Panc1 (cell line): ENCODE measurements around the gene SDF2L1.

ENCODE experiments used
- POLR2AphosphoS5 ChIP-seq: IDR thresholded peaks from 2 replicates; pipeline ENCODE4 v1.6.1; 2012; ENCODE audit warnings: mild to moderate bottlenecking, low read depth, low read length, moderate library complexity
- SIN3A ChIP-seq: IDR thresholded peaks from 2 replicates; pipeline ENCODE4 v1.6.1; 2012; ENCODE audit warnings: low read depth, mild to moderate bottlenecking, low read length, moderate library complexity, borderline replicate concordance; ENCODE audit not compliant: insufficient read depth
- TF ChIP-seq, protein P1 (sequence below): fragments of 450-650 bp; IDR thresholded peaks from 2 replicates; pipeline ENCODE4 v1.5.1; 2017; ENCODE audit warnings: mild to moderate bottlenecking

DNA sequence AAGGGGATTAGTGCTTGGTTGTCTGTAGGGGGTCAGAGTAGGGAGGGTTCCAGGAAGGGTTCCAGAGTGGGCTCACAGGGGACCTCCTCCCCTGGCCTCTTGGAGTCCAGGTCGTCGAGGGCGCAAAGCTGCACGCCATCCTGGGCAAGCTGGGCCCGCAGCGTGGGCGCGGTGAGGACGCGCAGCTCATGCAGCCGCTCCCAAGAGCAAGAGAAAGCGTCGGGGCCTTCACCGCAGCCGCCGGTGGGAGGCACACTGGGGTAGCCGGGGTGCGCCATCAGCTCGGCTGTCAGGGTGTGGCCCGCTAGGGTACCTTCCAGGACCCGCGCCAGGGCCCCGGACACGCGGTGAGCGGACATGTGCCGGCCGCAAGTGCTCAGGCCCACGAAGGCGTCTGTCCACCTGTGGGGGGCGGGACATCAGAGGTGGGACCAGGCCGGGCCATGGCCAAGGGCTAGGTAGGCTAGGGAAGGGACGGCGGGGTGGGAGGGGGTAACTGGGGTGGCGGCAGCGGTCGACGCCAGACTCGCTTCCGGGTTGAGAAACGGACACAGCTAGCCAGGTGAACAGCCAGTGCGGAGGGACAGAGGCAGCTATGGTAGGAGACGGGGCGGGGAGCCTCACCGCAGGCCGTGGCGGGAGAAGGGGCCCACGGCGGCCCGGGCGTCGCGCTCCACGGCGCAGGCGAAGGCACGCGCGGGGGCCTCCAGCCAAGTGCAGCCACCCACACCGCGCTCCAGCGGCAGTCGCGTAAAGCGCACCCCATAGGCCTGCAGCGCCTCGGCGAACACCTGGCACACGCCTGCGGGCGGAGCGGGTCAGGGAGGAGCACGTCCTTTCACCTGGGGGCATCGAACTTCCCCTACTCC, 13.5 kb upstream of the SDF2L1 start:
- TF ChIP-seq, protein P1, sequence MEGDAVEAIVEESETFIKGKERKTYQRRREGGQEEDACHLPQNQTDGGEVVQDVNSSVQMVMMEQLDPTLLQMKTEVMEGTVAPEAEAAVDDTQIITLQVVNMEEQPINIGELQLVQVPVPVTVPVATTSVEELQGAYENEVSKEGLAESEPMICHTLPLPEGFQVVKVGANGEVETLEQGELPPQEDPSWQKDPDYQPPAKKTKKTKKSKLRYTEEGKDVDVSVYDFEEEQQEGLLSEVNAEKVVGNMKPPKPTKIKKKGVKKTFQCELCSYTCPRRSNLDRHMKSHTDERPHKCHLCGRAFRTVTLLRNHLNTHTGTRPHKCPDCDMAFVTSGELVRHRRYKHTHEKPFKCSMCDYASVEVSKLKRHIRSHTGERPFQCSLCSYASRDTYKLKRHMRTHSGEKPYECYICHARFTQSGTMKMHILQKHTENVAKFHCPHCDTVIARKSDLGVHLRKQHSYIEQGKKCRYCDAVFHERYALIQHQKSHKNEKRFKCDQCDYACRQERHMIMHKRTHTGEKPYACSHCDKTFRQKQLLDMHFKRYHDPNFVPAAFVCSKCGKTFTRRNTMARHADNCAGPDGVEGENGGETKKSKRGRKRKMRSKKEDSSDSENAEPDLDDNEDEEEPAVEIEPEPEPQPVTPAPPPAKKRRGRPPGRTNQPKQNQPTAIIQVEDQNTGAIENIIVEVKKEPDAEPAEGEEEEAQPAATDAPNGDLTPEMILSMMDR, result no peak
- TF ChIP-seq POLR2AphosphoS5, result no peak
- TF ChIP-seq SIN3A, result no peak
